ENCODE data around the gene OSBPL10.

DNA sequence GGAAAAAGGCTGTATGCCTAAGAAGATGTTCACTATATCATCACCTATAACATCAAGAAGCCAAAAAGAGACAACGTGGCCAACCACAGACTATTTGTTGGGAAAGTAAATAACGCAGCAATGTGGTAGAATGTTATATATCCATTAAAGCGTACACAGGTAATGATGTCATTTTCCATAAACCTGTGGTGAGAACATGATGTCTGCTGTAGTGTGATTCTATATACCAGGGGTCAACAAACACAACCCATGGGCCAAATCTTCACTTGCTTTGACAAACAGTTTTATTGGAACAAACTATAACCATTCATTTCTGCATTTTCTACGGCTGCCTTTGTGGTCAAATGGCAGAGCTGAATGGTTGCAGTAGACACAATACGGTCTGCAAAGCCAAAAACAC is 287.7 kb downstream of the OSBPL10 start:
- TF ChIP-seq MAZ (IDR thresholded peaks at IDR 0.05; ENCODE audit: borderline replicate concordance, low read depth, low read length): no peak
- TF ChIP-seq, protein P1, sequence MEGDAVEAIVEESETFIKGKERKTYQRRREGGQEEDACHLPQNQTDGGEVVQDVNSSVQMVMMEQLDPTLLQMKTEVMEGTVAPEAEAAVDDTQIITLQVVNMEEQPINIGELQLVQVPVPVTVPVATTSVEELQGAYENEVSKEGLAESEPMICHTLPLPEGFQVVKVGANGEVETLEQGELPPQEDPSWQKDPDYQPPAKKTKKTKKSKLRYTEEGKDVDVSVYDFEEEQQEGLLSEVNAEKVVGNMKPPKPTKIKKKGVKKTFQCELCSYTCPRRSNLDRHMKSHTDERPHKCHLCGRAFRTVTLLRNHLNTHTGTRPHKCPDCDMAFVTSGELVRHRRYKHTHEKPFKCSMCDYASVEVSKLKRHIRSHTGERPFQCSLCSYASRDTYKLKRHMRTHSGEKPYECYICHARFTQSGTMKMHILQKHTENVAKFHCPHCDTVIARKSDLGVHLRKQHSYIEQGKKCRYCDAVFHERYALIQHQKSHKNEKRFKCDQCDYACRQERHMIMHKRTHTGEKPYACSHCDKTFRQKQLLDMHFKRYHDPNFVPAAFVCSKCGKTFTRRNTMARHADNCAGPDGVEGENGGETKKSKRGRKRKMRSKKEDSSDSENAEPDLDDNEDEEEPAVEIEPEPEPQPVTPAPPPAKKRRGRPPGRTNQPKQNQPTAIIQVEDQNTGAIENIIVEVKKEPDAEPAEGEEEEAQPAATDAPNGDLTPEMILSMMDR (IDR thresholded peaks at IDR 0.05): no peak
- TF ChIP-seq MYC (IDR thresholded peaks at IDR 0.05; ENCODE audit: borderline replicate concordance, low read length): no peak
- TF ChIP-seq POLR2A (IDR thresholded peaks at IDR 0.05; ENCODE audit: low read length): no peak
- no peak for TF ChIP-seq HDAC2 (IDR thresholded peaks at IDR 0.05)
- no peak for TF ChIP-seq GATA3 (IDR thresholded peaks at IDR 0.05; ENCODE audit: borderline replicate concordance)

Measured in A549 (cell line).